ENCODE results near the gene XXYLT1.

DNA sequence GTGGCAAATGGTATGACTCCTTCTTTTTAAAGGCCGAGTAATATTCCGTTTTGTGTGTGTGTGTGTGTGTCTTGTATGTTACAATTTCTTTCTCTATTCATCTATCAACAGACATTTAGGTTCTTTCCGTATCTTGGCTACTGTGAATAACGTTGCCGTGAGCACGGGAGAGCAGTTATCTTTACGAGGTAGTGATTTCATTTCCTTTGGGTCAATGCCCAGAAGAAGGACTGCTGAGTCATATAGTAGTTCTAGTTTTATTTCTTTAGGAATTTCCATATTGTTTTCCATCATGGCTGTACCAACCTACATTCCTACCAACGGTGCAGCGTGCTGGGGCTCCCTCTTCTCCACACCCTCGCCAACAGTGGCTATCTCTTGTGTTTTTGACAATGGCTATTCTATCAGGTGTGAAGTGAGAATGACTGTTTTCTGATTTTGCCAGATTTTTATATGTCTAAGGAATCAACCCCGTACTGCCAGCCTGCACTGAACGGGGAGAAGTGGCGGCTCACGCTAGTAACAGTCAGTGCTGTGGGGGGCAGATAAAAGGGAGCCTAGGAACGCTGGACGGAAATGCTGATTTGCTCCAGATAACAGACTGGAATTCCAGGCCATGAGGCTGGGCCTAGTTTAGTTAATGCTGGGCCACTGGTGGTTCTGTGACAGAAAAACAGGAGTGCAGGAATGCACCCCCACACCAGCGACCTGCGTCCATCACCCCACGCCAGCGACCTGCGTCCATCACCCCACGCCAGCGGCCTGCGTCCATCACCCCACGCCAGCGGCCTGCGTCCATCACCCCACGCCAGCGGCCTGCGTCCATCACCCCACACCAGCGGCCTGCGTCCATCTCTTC is 168.1 kb downstream of the XXYLT1 start:
- no peak for TF ChIP-seq TP53 (CRISPR knock-in tag; IDR thresholded peaks at IDR 0.05)
- TF ChIP-seq, protein P1, sequence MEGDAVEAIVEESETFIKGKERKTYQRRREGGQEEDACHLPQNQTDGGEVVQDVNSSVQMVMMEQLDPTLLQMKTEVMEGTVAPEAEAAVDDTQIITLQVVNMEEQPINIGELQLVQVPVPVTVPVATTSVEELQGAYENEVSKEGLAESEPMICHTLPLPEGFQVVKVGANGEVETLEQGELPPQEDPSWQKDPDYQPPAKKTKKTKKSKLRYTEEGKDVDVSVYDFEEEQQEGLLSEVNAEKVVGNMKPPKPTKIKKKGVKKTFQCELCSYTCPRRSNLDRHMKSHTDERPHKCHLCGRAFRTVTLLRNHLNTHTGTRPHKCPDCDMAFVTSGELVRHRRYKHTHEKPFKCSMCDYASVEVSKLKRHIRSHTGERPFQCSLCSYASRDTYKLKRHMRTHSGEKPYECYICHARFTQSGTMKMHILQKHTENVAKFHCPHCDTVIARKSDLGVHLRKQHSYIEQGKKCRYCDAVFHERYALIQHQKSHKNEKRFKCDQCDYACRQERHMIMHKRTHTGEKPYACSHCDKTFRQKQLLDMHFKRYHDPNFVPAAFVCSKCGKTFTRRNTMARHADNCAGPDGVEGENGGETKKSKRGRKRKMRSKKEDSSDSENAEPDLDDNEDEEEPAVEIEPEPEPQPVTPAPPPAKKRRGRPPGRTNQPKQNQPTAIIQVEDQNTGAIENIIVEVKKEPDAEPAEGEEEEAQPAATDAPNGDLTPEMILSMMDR (IDR thresholded peaks at IDR 0.05): no peak
- TF ChIP-seq REST (IDR thresholded peaks at IDR 0.05): no peak
- no peak for TF ChIP-seq CEBPB (IDR thresholded peaks at IDR 0.05)
- no peak for TF ChIP-seq PBX3 (IDR thresholded peaks at IDR 0.05)
- no peak for TF ChIP-seq NPAS2 (CRISPR knock-in tag; IDR thresholded peaks at IDR 0.05; ENCODE audit: borderline replicate concordance)
- no peak; the same call in 1 of the 2 replicates for TF ChIP-seq HEYL (CRISPR knock-in tag; IDR thresholded peaks at IDR 0.05)
- no peak for TF ChIP-seq TFCP2L1 (CRISPR knock-in tag; IDR thresholded peaks at IDR 0.05)
- TF ChIP-seq RNF2 (IDR thresholded peaks at IDR 0.05; ENCODE audit: borderline replicate concordance, low read depth): no peak

All from A549 (cell line).